GM18517 (cell line): ENCODE results near the gene SFRP2.

Experiments
- ATAC-seq: cut with Tn5 transposase; IDR thresholded peaks from one replicate; pipeline ENCODE4 v1.9.1; 2021; ENCODE audit warnings: mild to moderate bottlenecking, moderate library complexity; ENCODE audit not compliant: unreplicated experiment

SFRP2 gene

GRCh38 chr4:153798901-153799693 is 10.2 kb upstream of the SFRP2 start:
- no peak for ATAC-seq

- ATAC-seq, result no peak
These were observed 9.5 kb upstream of the SFRP2 start for GRCh38 chr4:153798420-153798819.

GRCh38 chr4:153794006-153794405 is 5.1 kb upstream of the SFRP2 start:
- ATAC-seq, result no peak

- ATAC-seq, result no peak
These were observed 3.9 kb upstream of the SFRP2 start for GRCh38 chr4:153792618-153793247.

GRCh38 chr4:153791746-153792617 is 3.1 kb upstream of the SFRP2 start:
- no peak for ATAC-seq

- ATAC-seq, result no peak
These were observed 2.2 kb upstream of the SFRP2 start for GRCh38 chr4:153790962-153791551.

- no peak for ATAC-seq
These were observed 1.6 kb upstream of the SFRP2 start for GRCh38 chr4:153790500-153790865.

- ATAC-seq, result no peak
These were observed 1.0 kb upstream of the SFRP2 start for GRCh38 chr4:153789741-153790499.

GRCh38 chr4:153788051-153788412 is 851 bp downstream of the SFRP2 start:
- ATAC-seq, result no peak

- ATAC-seq, result no peak
These were observed 1.3 kb downstream of the SFRP2 start for GRCh38 chr4:153787575-153787974.

GRCh38 chr4:153787061-153787560 is 1.8 kb downstream of the SFRP2 start:
- no peak for ATAC-seq

- ATAC-seq, result no peak
These were observed 2.8 kb downstream of the SFRP2 start for GRCh38 chr4:153785910-153786721.

GRCh38 chr4:153784166-153784699 is 4.7 kb downstream of the SFRP2 start:
- no peak for ATAC-seq

- no peak for ATAC-seq
These were observed 6.3 kb downstream of the SFRP2 start for GRCh38 chr4:153782581-153782980.

GRCh38 chr4:153781717-153782416 is 7.0 kb downstream of the SFRP2 start:
- no peak for ATAC-seq

GRCh38 chr4:153781280-153781679 is 7.6 kb downstream of the SFRP2 start:
- no peak for ATAC-seq

GRCh38 chr4:153780876-153781275 is 8.0 kb downstream of the SFRP2 start:
- peak; percentile 86 for ATAC-seq

- no peak for ATAC-seq
These were observed 8.7 kb downstream of the SFRP2 start for GRCh38 chr4:153780221-153780620.

GRCh38 chr4:153778383-153778782 is 10.5 kb downstream of the SFRP2 start:
- no peak for ATAC-seq
